ENCODE results near the gene FSTL5.
A peak's percentile ranks its signal among the peaks of the same experiment; 100 is the strongest.

Gene FSTL5

GRCh38 chr4:161428180-161428965, 735.4 kb downstream of the FSTL5 start:
- no peak for DNase-seq

GRCh38 chr4:161419822-161420221, 744.0 kb downstream of the FSTL5 start:
- DNase-seq: peak; percentile 12

- no peak for DNase-seq
Measured at GRCh38 chr4:161411901-161412300, 751.9 kb downstream of the FSTL5 start.

GRCh38 chr4:161404346-161405110, 759.3 kb downstream of the FSTL5 start:
- DNase-seq: no peak

- no peak for DNase-seq
Measured at GRCh38 chr4:161403781-161404180, 760.0 kb downstream of the FSTL5 start.

- no peak for DNase-seq
Measured at GRCh38 chr4:161393602-161394001, 770.2 kb downstream of the FSTL5 start.

- no peak for DNase-seq
Measured at GRCh38 chr4:161382655-161383054, 781.1 kb downstream of the FSTL5 start.

- DNase-seq: no peak
Measured at GRCh38 chr4:161376275-161376674, 787.5 kb downstream of the FSTL5 start.

- no peak for DNase-seq
Measured at GRCh38 chr4:161364681-161365080, 799.1 kb downstream of the FSTL5 start.

GRCh38 chr4:161360982-161361381, 802.8 kb downstream of the FSTL5 start:
- DNase-seq: no peak

GRCh38 chr4:161359491-161359890, 804.3 kb downstream of the FSTL5 start:
- no peak for DNase-seq

- DNase-seq: no peak
Measured at GRCh38 chr4:161356351-161356750, 807.4 kb downstream of the FSTL5 start.

- DNase-seq: no peak
Measured at GRCh38 chr4:161350946-161351345, 812.9 kb downstream of the FSTL5 start.

GRCh38 chr4:161345741-161346140, 818.1 kb downstream of the FSTL5 start:
- DNase-seq: no peak

- no peak for DNase-seq
Measured at GRCh38 chr4:161343569-161343950, 820.2 kb downstream of the FSTL5 start.

GRCh38 chr4:161342881-161343568, 820.8 kb downstream of the FSTL5 start:
- no peak for DNase-seq

GRCh38 chr4:161336621-161337020, 827.2 kb downstream of the FSTL5 start:
- DNase-seq: no peak

- no peak for DNase-seq
Measured at GRCh38 chr4:161336016-161336530, 827.7 kb downstream of the FSTL5 start.
